Measurements from ENCODE around the gene GSG1.
"Not testable (repeated sequence)": the region's sequence is repeated elsewhere in the genome, so short reads cannot be mapped to it uniquely, and the experiment has no call there.

GRCh38 chr12:13083638-13084037 is 19.8 kb downstream of the GSG1 start:
- not testable (repeated sequence) for TF ChIP-seq ZNF274 (IDR thresholded peaks at IDR 0.05; ENCODE audit: low read depth, low read length); YY1 (IDR thresholded peaks at IDR 0.05; ENCODE audit: insufficient read depth, insufficient read length)
